GM23338 (cell line): ENCODE measurements around the gene ZNF485. TPM values are rescaled to one million over a fixed set of nuclear protein-coding genes. Genes with fewer than 3 reads are reported as not detected.

Experiments
- ATAC-seq: fragments of 200-7000 bp; cut with Tn5 transposase; 3 replicates; pipeline ENCODE4 v1.9.1; 2020
- DNase-seq: peaks from one replicate; pipeline ENCODE4 v3.0.0-alpha.2; 2015; ENCODE audit warnings: low spot score
- H2AFZ ChIP-seq: fragments of 200-600 bp; sonication (generic); 2 replicates; pipeline ENCODE4 v1.8.0; 2016; ENCODE audit warnings: antibody characterized with exemption, mild to moderate bottlenecking, moderate library complexity
- H3F3A ChIP-seq: fragments of 200-600 bp; sonication (generic); replicated peaks from 2 replicates; pipeline ENCODE4 v1.8.0; 2017; ENCODE audit warnings: antibody characterized with exemption, mixed run types, low read depth
- H3K27ac ChIP-seq: fragments of 200-600 bp; sonication (generic); 2 replicates; pipeline ENCODE4 v1.6.1; 2016; ENCODE audit warnings: low read depth
- H3K27me3 ChIP-seq: fragments of 200-600 bp; sonication (generic); 2 replicates; pipeline ENCODE4 v1.8.0; 2016; ENCODE audit warnings: mild to moderate bottlenecking, mixed run types, moderate library complexity; ENCODE audit not compliant: insufficient read depth
- H3K36me3 ChIP-seq: fragments of 200-600 bp; sonication (generic); 2 replicates; pipeline ENCODE4 v1.8.0; 2016; ENCODE audit warnings: mild to moderate bottlenecking; ENCODE audit not compliant: insufficient read depth
- H3K4me1 ChIP-seq: fragments of 200-600 bp; sonication (generic); 2 replicates; pipeline ENCODE4 v1.8.0; 2016; ENCODE audit warnings: mild to moderate bottlenecking, moderate library complexity; ENCODE audit not compliant: insufficient read depth
- H3K4me2 ChIP-seq: fragments of 200-600 bp; sonication (generic); 2 replicates; pipeline ENCODE4 v1.7.1; 2017; ENCODE audit warnings: mixed run types
- H3K4me3 ChIP-seq: fragments of 200-600 bp; sonication (generic); 2 replicates; pipeline ENCODE4 v1.6.1; 2016; ENCODE audit warnings: mixed run types
- H3K79me2 ChIP-seq: fragments of 200-600 bp; sonication (generic); replicated peaks from 2 replicates; pipeline ENCODE4 v1.8.0; 2017; ENCODE audit warnings: mild to moderate bottlenecking; ENCODE audit not compliant: insufficient read depth
- H3K9me2 ChIP-seq: fragments of 200-600 bp; sonication (generic); 2 replicates; pipeline ENCODE4 v1.8.0; 2017; ENCODE audit not compliant: insufficient read depth
- H4K20me1 ChIP-seq: fragments of 200-600 bp; sonication (generic); replicated peaks from 2 replicates; pipeline ENCODE4 v1.8.0; 2017; ENCODE audit warnings: mild to moderate bottlenecking; ENCODE audit not compliant: insufficient read depth
- H3K27ac Mint-ChIP-seq: 2 replicates; pipeline ENCODE4 v1.8.0; 2020; ENCODE audit warnings: inconsistent platforms, mild to moderate bottlenecking, moderate library complexity, mixed read lengths
- H3K27me3 Mint-ChIP-seq: 3 replicates; pipeline ENCODE4 v1.8.0; 2022; ENCODE audit warnings: low read depth, mild to moderate bottlenecking, moderate library complexity, mixed read lengths, inconsistent platforms; ENCODE audit not compliant: insufficient read depth, poor library complexity
- H3K36me3 Mint-ChIP-seq: 3 replicates; pipeline ENCODE4 v1.8.0; 2021; ENCODE audit warnings: low read depth, mild to moderate bottlenecking, inconsistent platforms, moderate library complexity, mixed read lengths
- H3K4me1 Mint-ChIP-seq: 3 replicates; pipeline ENCODE4 v1.8.0; 2020; ENCODE audit warnings: mild to moderate bottlenecking, inconsistent platforms, mixed read lengths
- H3K4me3 Mint-ChIP-seq: 3 replicates; pipeline ENCODE4 v1.8.0; 2021; ENCODE audit warnings: moderate library complexity, mild to moderate bottlenecking, inconsistent platforms, mixed read lengths
- H3K9me3 Mint-ChIP-seq: 3 replicates; pipeline ENCODE4 v1.8.0; 2020; ENCODE audit warnings: moderate library complexity, mild to moderate bottlenecking, inconsistent platforms, mixed read lengths
- ETS1 ChIP-seq: IDR thresholded peaks from 2 replicates; pipeline ENCODE4 v1.6.1; 2016; ENCODE audit warnings: antibody characterized with exemption
- EZH2phosphoT487 ChIP-seq: fragments of 200-600 bp; sonication (generic); IDR thresholded peaks from one replicate; pipeline ENCODE4 v1.8.1; 2018; ENCODE audit warnings: antibody characterized with exemption; ENCODE audit not compliant: unreplicated experiment
- JUNB ChIP-seq: IDR thresholded peaks from one replicate; pipeline ENCODE4 v1.6.1; 2016; ENCODE audit warnings: antibody characterized with exemption; ENCODE audit not compliant: unreplicated experiment
- NANOG ChIP-seq: IDR thresholded peaks from 2 replicates; pipeline ENCODE4 v1.6.1; 2016; ENCODE audit warnings: antibody characterized with exemption, borderline replicate concordance
- POLR2AphosphoS5 ChIP-seq: IDR thresholded peaks from 2 replicates; pipeline ENCODE4 v1.6.1; 2016; ENCODE audit warnings: antibody characterized with exemption, low read depth
- ZNF114 ChIP-seq: fragments of 250-450 bp; sonication (Bioruptor Pico); IDR thresholded peaks from 2 replicates; pipeline ENCODE4 v1.5.0; 2020; ENCODE audit warnings: mild to moderate bottlenecking, moderate library complexity
- polyA plus RNA-seq: library from polyadenylated mRNA; unstranded; fragments of >200 nt; fragmentation: Nextera tagmentation; extraction: Ambion mirVana; gene quantifications from 2 replicates; pipeline ENCODE4 v1.2.1, GENCODE V29; 2016
- total RNA-seq: library from RNA; depleted of rRNA; stranded (reverse); fragments of >200 nt; shearing (Covaris generic); gene quantifications from 2 replicates; pipeline ENCODE4 v1.2.3, GENCODE V29; 2014
- TF ChIP-seq, protein P1 (sequence below), 2 experiments: fragments of 200-600 bp in 1 of 2; sonication (generic) in 1 of 2; conservative IDR thresholded peaks; 2 replicates each; pipeline versions ENCODE4 v1.5.1 to v1.6.1; 2016 to 2017; ENCODE audit warnings: antibody characterized with exemption in 2 of 2, low read depth in 2 of 2, mild to moderate bottlenecking in 2 of 2, moderate library complexity in 1 of 2
- TF ChIP-seq, protein P2 (sequence below): IDR thresholded peaks from one replicate; pipeline ENCODE4 v1.6.1; 2018; ENCODE audit warnings: antibody characterized with exemption; ENCODE audit not compliant: unreplicated experiment

The ZNF485 gene
- total and polyA plus RNA-seq, 2 experiments from 2014 or later = 5.7 to 7.8 TPM

DNA sequence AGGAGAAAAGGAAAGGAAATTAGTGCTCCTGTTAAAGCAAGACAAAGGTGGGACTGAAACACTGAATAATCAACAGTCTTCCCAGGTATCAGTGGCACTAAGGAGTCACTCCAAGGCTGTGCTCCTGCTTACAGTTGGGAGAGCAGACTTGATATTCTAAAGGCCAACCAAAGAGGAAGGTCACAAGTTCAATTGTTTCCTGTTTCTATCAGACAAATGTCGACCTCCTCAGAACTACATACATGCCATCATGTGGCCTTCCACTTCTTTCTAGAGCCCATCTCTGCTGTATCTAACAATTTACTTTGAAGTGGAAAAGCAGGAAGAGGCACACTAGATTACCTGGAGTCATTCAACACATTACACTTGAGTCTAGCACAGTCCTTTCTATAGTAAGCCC lies 35.3 kb upstream of the ZNF485 start (continued):
- TF ChIP-seq, protein P1, sequence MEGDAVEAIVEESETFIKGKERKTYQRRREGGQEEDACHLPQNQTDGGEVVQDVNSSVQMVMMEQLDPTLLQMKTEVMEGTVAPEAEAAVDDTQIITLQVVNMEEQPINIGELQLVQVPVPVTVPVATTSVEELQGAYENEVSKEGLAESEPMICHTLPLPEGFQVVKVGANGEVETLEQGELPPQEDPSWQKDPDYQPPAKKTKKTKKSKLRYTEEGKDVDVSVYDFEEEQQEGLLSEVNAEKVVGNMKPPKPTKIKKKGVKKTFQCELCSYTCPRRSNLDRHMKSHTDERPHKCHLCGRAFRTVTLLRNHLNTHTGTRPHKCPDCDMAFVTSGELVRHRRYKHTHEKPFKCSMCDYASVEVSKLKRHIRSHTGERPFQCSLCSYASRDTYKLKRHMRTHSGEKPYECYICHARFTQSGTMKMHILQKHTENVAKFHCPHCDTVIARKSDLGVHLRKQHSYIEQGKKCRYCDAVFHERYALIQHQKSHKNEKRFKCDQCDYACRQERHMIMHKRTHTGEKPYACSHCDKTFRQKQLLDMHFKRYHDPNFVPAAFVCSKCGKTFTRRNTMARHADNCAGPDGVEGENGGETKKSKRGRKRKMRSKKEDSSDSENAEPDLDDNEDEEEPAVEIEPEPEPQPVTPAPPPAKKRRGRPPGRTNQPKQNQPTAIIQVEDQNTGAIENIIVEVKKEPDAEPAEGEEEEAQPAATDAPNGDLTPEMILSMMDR (conservative IDR thresholded peaks at IDR 0.05; ENCODE audit: low read depth in 2 of 2) = no peak
- no peak for TF ChIP-seq JUNB
- TF ChIP-seq ETS1 = no peak
- no peak for TF ChIP-seq POLR2AphosphoS5
- TF ChIP-seq, protein P2, sequence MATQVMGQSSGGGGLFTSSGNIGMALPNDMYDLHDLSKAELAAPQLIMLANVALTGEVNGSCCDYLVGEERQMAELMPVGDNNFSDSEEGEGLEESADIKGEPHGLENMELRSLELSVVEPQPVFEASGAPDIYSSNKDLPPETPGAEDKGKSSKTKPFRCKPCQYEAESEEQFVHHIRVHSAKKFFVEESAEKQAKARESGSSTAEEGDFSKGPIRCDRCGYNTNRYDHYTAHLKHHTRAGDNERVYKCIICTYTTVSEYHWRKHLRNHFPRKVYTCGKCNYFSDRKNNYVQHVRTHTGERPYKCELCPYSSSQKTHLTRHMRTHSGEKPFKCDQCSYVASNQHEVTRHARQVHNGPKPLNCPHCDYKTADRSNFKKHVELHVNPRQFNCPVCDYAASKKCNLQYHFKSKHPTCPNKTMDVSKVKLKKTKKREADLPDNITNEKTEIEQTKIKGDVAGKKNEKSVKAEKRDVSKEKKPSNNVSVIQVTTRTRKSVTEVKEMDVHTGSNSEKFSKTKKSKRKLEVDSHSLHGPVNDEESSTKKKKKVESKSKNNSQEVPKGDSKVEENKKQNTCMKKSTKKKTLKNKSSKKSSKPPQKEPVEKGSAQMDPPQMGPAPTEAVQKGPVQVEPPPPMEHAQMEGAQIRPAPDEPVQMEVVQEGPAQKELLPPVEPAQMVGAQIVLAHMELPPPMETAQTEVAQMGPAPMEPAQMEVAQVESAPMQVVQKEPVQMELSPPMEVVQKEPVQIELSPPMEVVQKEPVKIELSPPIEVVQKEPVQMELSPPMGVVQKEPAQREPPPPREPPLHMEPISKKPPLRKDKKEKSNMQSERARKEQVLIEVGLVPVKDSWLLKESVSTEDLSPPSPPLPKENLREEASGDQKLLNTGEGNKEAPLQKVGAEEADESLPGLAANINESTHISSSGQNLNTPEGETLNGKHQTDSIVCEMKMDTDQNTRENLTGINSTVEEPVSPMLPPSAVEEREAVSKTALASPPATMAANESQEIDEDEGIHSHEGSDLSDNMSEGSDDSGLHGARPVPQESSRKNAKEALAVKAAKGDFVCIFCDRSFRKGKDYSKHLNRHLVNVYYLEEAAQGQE = no peak
- TF ChIP-seq EZH2phosphoT487 = no peak
- TF ChIP-seq NANOG = no peak

- Mint-ChIP-seq H3K36me3 (peaks cover 39% of the 10 kb centered on the region), H3K4me3 (peak overlapping the region; percentile 91), H3K4me1 (peaks cover 17% of the 10 kb centered on the region), H3K9me3 (peaks cover 28% of the 10 kb centered on the region), H3K27me3 (peaks cover 27% of the 10 kb centered on the region), H3K27ac (no peak overlapping the region)
- Histone ChIP-seq H3K4me2 (peak overlapping the region; percentile 94), H2AFZ (peak overlapping the region; percentile 96), H3K4me3 (peak overlapping the region; percentile 84), H3K9me2 (peaks cover 10% of the 10 kb centered on the region), H3K79me2 (peaks cover 50% of the 10 kb centered on the region), H3K27me3 (peaks cover 19% of the 10 kb centered on the region), H3F3A (no peaks in the 10 kb centered on the region), H3K27ac (no peak overlapping the region), H4K20me1 (peaks cover 15% of the 10 kb centered on the region; the same call in 1 of the 2 replicates), H3K36me3 (peaks cover 8% of the 10 kb centered on the region), H3K4me1 (peaks cover 14% of the 10 kb centered on the region)
- peak; percentile 9 for ATAC-seq
- DNase-seq = peak; percentile 14
- no peak for TF ChIP-seq ZNF114
- no peak for TF ChIP-seq ETS1
- TF ChIP-seq, protein P1 (conservative IDR thresholded peaks at IDR 0.05; ENCODE audit: low read depth in 2 of 2) = no peak
- TF ChIP-seq EZH2phosphoT487 = no peak
These were observed 32.8 kb upstream of the ZNF485 start for GRCh38 chr10:43573250-43574000.
